GM12872 (cell line): ENCODE results near the gene BCAS3.

Experiments used
- CTCF ChIP-seq: IDR thresholded peaks from 3 replicates; pipeline ENCODE4 v1.5.1; 2011; ENCODE audit warnings: low read depth, mild to moderate bottlenecking, low read length, moderate library complexity; ENCODE audit not compliant: insufficient read depth

Gene BCAS3

DNA sequence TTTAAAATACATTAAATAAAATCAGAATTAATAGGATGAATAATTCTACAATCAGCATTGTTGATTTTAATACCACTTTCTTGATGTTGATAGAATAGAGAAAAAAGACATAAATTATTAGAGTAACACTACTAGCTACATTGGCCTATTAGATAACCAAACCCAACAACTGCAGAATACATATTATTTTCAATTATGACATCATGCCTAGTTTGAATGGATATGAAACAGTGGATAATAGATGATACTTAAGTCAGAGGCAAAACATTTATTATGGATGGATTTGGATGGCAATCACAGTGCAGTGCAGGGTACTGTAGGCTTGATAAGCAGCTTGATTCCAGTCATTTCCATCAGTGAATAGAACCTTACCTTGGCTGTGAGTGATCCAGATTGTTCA is 293.1 kb downstream of the BCAS3 start:
- TF ChIP-seq CTCF = no peak

GRCh38 chr17:60971515-60972369 is 294.1 kb downstream of the BCAS3 start:
- peak; percentile 76 for TF ChIP-seq CTCF

DNA sequence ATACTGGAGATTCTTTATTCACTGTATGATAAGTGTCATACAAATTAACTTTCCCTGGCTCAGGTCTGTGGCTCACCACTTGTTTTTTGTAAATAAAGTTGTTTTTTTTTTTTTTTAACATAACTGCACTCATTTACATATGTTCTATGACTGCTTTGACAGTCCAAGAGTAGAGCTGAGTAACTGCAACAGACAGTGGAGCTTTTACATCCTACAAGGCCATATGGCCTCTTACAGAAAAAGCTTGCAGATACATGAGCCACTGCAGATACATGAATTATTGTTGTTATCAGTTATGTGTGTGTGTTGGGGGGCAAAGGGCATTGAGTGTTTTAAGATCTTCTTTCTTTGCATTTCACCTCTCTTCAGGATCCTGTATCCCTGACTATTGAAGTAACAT is 311.7 kb downstream of the BCAS3 start:
- no peak for TF ChIP-seq CTCF

DNA sequence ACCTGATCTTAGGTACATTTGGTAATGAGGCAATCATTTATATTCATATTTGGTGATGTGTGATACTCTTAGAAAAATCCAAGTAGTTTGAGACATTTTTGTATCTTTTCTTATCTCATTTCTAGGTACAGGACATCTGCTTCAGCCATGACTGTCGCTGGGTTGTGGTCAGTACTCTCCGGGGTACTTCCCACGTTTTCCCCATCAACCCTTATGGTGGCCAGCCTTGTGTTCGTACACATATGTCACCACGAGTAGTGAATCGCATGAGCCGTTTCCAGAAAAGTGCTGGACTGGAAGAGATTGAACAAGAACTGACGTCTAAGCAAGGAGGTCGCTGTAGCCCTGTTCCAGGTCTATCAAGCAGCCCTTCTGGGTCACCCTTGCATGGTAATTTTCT is 312.2 kb downstream of the BCAS3 start:
- TF ChIP-seq CTCF = no peak

- TF ChIP-seq CTCF = no peak
Observed at GRCh38 chr17:60993497-60993896, 315.8 kb downstream of the BCAS3 start.

GRCh38 chr17:60995680-60996079 is 318.0 kb downstream of the BCAS3 start:
- no peak for TF ChIP-seq CTCF

DNA sequence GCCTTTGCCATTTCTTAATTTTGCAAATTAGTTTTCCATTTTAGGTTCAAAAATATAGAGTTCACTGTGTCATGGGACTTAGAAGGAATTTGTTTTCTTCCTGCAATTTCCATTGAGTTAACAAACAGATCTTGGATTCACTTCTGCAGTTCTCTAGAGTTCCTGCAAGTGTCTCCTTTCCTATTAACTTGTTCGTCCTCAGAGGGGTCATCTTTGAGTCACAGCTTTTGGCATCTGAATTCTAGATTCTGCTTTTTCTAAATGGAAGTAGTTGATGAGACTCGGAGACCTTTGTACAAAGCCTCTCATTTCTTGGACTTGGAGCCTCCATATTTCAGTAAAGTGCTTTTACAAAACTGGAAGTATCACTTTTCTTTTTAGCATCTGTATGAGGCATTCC is 323.3 kb downstream of the BCAS3 start:
- TF ChIP-seq CTCF = no peak
